Activated CD8-positive, alpha-beta T cell treated with anti-CD3 and anti-CD28 coated beads for 36 hours (primary cell): ENCODE results near the gene KRTAP4-11. TPM values are rescaled to one million over a fixed set of nuclear protein-coding genes. Genes with fewer than 3 reads are reported as not detected.
"Not testable (repeated sequence)": the region's sequence is repeated elsewhere in the genome, so short reads cannot be mapped to it uniquely, and the experiment has no call there.

Experiments used
- ATAC-seq: fragments of 200-7000 bp; cut with Tn5 transposase; one replicate; pipeline ENCODE4 v1.10.0; 2021; ENCODE audit warnings: mild to moderate bottlenecking, moderate library complexity
- CTCF ChIA-PET: fragments of 350-600 bp; sonication (Branson Sonifier 250); formaldehyde crosslinking; loops from one replicate; lab custom pipeline; 2021; ENCODE audit warnings: antibody characterized with exemption; lab: Charles Lee
- POLR2A ChIA-PET: fragments of 350-600 bp; sonication (Branson Sonifier 250); formaldehyde crosslinking; loops from one replicate; lab custom pipeline; 2021; ENCODE audit warnings: antibody characterized with exemption; lab: Charles Lee
- DNase-seq: peaks from one replicate; pipeline ENCODE4 v3.0.0-alpha.2; 2020
- H3K27ac Mint-ChIP-seq: one replicate; pipeline ENCODE4 v1.8.0; 2021; ENCODE audit warnings: mild to moderate bottlenecking, mixed read lengths
- H3K27me3 Mint-ChIP-seq: one replicate; pipeline ENCODE4 v1.8.0; 2021; ENCODE audit warnings: mixed read lengths
- H3K36me3 Mint-ChIP-seq: one replicate; pipeline ENCODE4 v1.8.0; 2021; ENCODE audit warnings: low read depth, mixed read lengths
- H3K4me1 Mint-ChIP-seq: one replicate; pipeline ENCODE4 v1.8.0; 2021; ENCODE audit warnings: low read depth, mixed read lengths
- H3K4me3 Mint-ChIP-seq: one replicate; pipeline ENCODE4 v1.8.0; 2021; ENCODE audit warnings: mild to moderate bottlenecking, moderate library complexity, mixed read lengths
- H3K9me3 Mint-ChIP-seq: one replicate; pipeline ENCODE4 v1.8.0; 2021; ENCODE audit warnings: mixed read lengths
- intact Hi-C: fragments of 100-400 bp; cut with micrococcal nuclease; formaldehyde crosslinking; loops from one replicate; pipeline ENCODE4 v1.10.0; 2022
- total RNA-seq, 2 experiments: library from RNA; stranded (reverse); gene quantifications; one replicate each; pipeline ENCODE4 v1.2.3, GENCODE V29; 2021
- TF ChIP-seq, protein P1 (sequence below): fragments of 200-600 bp; IDR thresholded peaks from one replicate; pipeline ENCODE4 v1.8.0; 2022; ENCODE audit warnings: antibody characterized with exemption, mild to moderate bottlenecking

The KRTAP4-11 gene
- total RNA-seq, 2 experiments from 2014 or later = not detected

DNA sequence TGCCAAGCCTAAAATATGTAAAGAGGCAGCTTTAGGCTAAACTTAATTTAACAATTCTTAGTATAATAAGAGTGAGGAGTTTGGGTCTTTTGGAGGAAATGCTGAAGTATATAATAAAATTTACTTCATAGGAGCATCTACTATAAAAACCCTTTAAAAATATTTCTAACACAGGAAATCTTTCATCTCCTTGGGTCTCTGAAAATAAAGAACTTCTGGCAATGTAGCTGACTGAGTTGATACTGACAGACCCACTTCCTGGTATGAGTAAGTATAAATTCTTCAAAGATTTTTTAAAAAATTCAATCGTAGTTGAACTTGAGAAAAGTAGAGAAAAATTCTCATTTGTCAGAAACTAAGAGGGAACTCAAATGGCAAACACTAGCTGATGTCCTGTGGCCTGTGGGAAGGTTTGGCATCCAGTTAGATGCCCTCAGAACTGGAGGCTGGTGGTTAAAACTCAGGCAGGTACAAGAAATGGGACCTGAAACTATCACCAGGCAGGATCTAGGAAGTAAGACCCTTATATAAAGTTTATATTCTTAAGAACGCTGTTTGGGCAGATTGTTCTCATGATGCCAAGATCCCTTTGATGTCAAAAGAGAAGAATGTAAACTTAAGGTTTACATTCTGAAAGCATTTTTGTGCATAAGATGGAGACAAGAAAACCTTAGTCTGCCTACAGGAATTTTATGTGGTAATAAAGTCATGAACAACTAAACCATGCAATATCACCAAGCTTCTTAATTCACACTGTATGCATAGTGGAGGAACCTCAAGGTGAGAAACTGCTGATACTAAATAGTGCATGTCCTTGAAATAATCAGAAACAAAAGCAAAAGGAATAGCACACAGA lies 15.9 kb upstream of the KRTAP4-11 start:
- Mint-ChIP-seq H3K4me1 (peaks cover 32% of the 10 kb centered on the region), H3K9me3 (peaks cover 8% of the 10 kb centered on the region), H3K27me3 (no peaks in the 10 kb centered on the region), H3K27ac (peak overlapping the region; percentile 51), H3K4me3 (no peak overlapping the region), H3K36me3 (no peaks in the 10 kb centered on the region)
- POLR2A ChIA-PET = no interaction called here
- TF ChIP-seq, protein P1, sequence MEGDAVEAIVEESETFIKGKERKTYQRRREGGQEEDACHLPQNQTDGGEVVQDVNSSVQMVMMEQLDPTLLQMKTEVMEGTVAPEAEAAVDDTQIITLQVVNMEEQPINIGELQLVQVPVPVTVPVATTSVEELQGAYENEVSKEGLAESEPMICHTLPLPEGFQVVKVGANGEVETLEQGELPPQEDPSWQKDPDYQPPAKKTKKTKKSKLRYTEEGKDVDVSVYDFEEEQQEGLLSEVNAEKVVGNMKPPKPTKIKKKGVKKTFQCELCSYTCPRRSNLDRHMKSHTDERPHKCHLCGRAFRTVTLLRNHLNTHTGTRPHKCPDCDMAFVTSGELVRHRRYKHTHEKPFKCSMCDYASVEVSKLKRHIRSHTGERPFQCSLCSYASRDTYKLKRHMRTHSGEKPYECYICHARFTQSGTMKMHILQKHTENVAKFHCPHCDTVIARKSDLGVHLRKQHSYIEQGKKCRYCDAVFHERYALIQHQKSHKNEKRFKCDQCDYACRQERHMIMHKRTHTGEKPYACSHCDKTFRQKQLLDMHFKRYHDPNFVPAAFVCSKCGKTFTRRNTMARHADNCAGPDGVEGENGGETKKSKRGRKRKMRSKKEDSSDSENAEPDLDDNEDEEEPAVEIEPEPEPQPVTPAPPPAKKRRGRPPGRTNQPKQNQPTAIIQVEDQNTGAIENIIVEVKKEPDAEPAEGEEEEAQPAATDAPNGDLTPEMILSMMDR = no peak
- intact Hi-C loops = no loop called here
- CTCF ChIA-PET = no interaction called here
- no peak for ATAC-seq
- DNase-seq = no peak

DNA sequence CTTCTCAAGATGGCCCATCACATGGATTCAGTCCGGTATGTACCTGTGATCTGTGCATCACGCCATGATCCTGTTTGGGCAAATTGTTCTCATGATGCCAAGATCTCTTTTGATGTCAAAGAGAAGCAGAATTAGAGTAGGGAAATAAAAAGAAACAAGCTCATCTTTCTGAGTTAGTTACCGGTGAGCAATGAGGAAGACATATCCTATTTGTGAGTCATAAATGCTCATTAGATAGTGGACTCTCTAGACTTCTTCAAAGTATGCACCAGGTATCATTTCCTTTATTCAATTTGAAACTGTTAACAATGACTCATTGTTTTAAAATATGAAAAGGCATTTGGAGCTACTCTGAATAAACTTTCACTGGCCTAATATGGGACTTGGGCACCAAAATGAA lies 13.8 kb upstream of the KRTAP4-11 start:
- H3K9me3 Mint-ChIP-seq = peaks cover 4% of the 10 kb centered on the region
- no peaks in the 10 kb centered on the region for H3K27me3 Mint-ChIP-seq
- H3K27ac Mint-ChIP-seq = no peak overlapping the region
- no peaks in the 10 kb centered on the region for H3K36me3 Mint-ChIP-seq
- peaks cover 32% of the 10 kb centered on the region for H3K4me1 Mint-ChIP-seq
- ATAC-seq = no peak
- intact Hi-C loops = no loop called here
- POLR2A ChIA-PET = no interaction called here
- TF ChIP-seq, protein P1 = no peak
- H3K4me3 Mint-ChIP-seq = no peak overlapping the region
- no peak for DNase-seq
- CTCF ChIA-PET = interaction anchor here (1.5 kb wide), 1 partner anchor 190 kb away, joined by 4 read pairs; no protein-coding TSS in a partner anchor

DNA sequence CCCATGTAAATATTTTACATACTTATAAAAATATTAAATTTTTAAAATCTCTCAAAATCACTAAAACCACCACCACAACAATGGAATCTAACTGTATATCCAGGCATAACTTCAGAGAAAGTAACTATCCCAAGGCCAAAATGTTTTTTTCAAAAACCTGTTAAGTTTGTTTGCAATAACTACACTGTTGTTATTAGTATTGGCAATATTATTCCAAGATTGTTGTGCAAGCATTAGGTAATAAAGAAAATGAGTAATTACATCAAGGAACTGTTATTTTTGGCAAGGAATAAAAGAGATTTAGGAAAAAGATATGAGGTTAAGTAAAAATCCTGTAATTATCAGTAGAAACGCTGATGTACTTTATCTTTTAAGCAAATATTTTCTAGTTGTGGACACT lies 9.2 kb upstream of the KRTAP4-11 start:
- TF ChIP-seq, protein P1 = no peak
- Mint-ChIP-seq H3K27ac (no peak overlapping the region), H3K4me3 (no peak overlapping the region), H3K4me1 (peaks cover 58% of the 10 kb centered on the region), H3K36me3 (no peaks in the 10 kb centered on the region), H3K9me3 (peaks cover 9% of the 10 kb centered on the region), H3K27me3 (no peaks in the 10 kb centered on the region)
- ATAC-seq = no peak
- intact Hi-C loops = no loop called here
- no peak for DNase-seq
- POLR2A ChIA-PET = no interaction called here
- CTCF ChIA-PET = no interaction called here

DNA sequence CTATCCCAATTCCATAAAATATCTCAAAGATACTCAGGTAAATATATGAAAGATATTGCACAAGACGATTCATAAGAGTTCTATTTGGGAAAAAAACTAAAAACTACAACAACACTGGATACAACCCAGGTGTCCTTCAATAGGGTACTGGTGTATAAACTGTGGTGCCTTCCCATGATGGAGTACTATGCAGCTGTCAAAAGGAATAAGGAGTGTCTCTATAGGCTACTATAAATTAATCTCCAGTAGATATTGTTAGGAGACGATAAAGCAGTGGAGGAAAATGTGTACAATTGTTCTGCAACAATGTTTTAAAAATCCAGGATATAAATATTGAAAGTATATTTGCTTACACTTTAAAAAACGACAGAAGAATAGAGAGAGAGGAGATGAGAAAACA lies 8.2 kb upstream of the KRTAP4-11 start:
- ChIA-PET CTCF (no interaction called here), POLR2A (no interaction called here)
- peaks cover 11% of the 10 kb centered on the region for H3K9me3 Mint-ChIP-seq
- no peak for DNase-seq
- intact Hi-C loops = no loop called here
- no peak overlapping the region for H3K27ac Mint-ChIP-seq
- H3K4me1 Mint-ChIP-seq = peaks cover 50% of the 10 kb centered on the region
- no peak overlapping the region for H3K4me3 Mint-ChIP-seq
- TF ChIP-seq, protein P1 = no peak
- no peak for ATAC-seq
- no peaks in the 10 kb centered on the region for H3K36me3 Mint-ChIP-seq
- no peaks in the 10 kb centered on the region for H3K27me3 Mint-ChIP-seq

DNA sequence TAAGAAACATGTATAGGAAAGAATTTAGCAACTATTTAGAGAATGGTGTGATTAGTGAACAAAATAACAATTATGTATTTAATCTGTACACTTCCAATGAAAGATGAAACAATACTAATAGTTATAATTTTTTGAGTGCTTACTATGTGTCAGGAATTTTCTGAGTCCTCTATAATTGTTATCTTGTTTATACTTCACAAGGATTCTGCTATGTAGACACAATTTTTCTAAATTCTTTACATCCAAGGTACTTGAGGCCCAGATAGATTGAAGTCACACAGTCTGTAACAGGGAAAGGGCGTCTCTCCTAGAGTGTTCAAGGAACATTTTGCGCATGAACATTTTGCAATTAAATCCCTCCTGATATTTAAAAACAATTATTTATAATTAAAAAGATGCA lies 6.9 kb upstream of the KRTAP4-11 start:
- no peak overlapping the region for H3K27ac Mint-ChIP-seq
- no peak overlapping the region for H3K4me3 Mint-ChIP-seq
- H3K4me1 Mint-ChIP-seq = peaks cover 50% of the 10 kb centered on the region
- peaks cover 11% of the 10 kb centered on the region for H3K9me3 Mint-ChIP-seq
- intact Hi-C loops = no loop called here
- H3K36me3 Mint-ChIP-seq = no peaks in the 10 kb centered on the region
- ChIA-PET POLR2A (no interaction called here), CTCF (no interaction called here)
- ATAC-seq (no peak), DNase-seq (no peak)
- TF ChIP-seq, protein P1 = no peak
- H3K27me3 Mint-ChIP-seq = no peaks in the 10 kb centered on the region

DNA sequence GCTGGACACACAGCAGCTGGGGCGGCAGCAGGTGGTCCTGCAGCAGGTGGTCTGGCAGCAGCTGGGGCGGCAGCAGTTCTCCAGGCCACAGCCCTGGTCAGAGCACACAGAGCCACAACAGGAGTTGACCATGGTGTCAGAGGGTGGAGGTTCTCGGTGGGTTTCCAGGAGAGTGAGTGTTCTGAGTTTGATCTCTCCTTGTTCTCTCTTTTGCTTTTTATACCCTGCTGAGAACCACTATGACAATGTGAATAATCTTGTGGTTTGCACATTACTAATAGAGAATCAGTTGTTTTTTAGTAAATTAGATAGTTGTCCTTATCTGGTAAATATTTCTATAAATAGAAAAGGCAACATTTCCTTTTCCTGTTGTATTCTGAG lies 5.8 kb upstream of the KRTAP4-11 start, which contains the start of gene KRTAP4-12:
TSS of gene KRTAP4-12 (minus strand) at position 192 of the 381 bp plus-strand sequence. CDS start at position 132, 60 bp downstream.
- CTCF ChIA-PET, POLR2A ChIA-PET, H3K36me3 Mint-ChIP-seq, H3K27me3 Mint-ChIP-seq, DNase-seq, H3K4me3 Mint-ChIP-seq, intact Hi-C loops, H3K9me3 Mint-ChIP-seq, H3K27ac Mint-ChIP-seq, ATAC-seq: not testable (repeated sequence)
- H3K4me1 Mint-ChIP-seq = peaks cover 51% of the 10 kb centered on the region

DNA sequence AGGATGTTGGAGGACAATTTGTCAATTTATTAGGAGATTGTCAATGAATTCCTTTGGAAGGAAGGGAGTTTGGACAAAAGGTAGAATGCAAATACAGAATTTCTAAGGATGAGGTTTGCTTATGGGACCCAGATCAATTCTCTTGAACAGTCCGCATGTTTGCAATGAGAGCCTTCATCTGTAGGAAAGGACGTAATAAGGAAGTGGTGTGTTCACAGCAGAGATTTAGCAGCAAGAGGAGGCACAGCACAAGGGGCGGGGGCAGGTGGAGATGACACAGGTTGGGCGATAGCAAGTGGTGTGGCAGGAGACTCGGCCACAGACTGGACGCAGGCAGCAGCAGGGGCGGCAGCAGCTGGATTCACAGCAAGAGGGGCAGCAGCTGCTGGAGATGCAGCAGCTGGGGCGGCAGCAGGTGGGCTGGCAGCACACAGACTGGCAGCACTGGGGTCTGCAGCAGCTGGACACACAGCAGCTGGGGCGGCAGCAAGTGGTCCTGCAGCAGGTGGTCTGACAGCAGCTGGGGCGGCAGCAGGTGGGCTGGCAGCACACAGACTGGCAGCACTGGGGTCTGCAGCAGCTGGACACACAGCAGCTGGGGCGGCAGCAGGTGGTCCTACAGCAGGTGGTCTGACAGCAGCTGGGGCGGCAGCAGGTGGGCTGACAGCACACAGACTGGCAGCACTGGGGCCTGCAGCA lies 5.3 kb upstream of the KRTAP4-11 start:
- H3K27me3 Mint-ChIP-seq, POLR2A ChIA-PET, DNase-seq, CTCF ChIA-PET, H3K4me3 Mint-ChIP-seq, intact Hi-C loops, H3K36me3 Mint-ChIP-seq, H3K27ac Mint-ChIP-seq, H3K9me3 Mint-ChIP-seq: not testable (repeated sequence)
- peak; percentile 42 for ATAC-seq
- peaks cover 51% of the 10 kb centered on the region for H3K4me1 Mint-ChIP-seq
